Bone marrow (tissue), 2 donors: ENCODE data around the gene SS18L1.

ENCODE experiments used
- DNase-seq, 2 donors: peaks; one replicate each; lab custom pipeline; 2025; lab: John Stamatoyannopoulos, UW

The SS18L1 gene

GRCh38 chr20:62174021-62174804, 30.6 kb downstream of the SS18L1 start:
- DNase-seq, result no peak

- no peak for DNase-seq
Observed at GRCh38 chr20:62174870-62175624, 31.5 kb downstream of the SS18L1 start.

GRCh38 chr20:62175711-62176110, 32.1 kb downstream of the SS18L1 start:
- DNase-seq, result no peak

DNA sequence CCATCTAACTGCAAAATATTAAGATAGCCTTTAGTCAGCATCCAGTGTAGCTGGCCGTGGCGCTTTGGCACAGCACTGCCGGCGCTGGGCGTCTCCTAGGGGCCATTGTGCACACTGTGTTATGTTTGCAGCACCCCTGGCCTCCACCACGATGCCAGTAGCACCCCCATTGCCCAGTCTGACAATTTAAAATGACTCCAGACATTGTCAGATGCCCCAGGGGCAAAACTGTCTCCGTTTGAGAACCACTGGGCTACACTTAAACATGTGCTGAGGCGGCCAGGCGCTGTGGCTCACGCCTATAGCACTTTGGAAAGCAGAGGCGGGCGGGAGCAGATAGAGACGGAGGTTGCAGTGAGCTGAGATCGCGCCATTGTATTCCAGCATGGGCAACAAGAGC, 33.3 kb downstream of the SS18L1 start:
- no peak for DNase-seq

GRCh38 chr20:62177307-62177706, 33.7 kb downstream of the SS18L1 start:
- DNase-seq, result no peak

- no peak for DNase-seq
Observed at GRCh38 chr20:62178316-62179161, 35.0 kb downstream of the SS18L1 start.

GRCh38 chr20:62179162-62179504, 35.6 kb downstream of the SS18L1 start:
- no peak for DNase-seq

GRCh38 chr20:62181808-62182207, 38.2 kb downstream of the SS18L1 start:
- DNase-seq, result no peak

- peak; percentile 86 to 88 for DNase-seq
Observed at GRCh38 chr20:62182469-62183425, 39.2 kb downstream of the SS18L1 start, which contains the start of gene MTG2. Gene MTG2, plus strand, starts transcription at chr20:62183028. Its CDS starts 10,393 bp downstream, at chr20:62193421.

DNA sequence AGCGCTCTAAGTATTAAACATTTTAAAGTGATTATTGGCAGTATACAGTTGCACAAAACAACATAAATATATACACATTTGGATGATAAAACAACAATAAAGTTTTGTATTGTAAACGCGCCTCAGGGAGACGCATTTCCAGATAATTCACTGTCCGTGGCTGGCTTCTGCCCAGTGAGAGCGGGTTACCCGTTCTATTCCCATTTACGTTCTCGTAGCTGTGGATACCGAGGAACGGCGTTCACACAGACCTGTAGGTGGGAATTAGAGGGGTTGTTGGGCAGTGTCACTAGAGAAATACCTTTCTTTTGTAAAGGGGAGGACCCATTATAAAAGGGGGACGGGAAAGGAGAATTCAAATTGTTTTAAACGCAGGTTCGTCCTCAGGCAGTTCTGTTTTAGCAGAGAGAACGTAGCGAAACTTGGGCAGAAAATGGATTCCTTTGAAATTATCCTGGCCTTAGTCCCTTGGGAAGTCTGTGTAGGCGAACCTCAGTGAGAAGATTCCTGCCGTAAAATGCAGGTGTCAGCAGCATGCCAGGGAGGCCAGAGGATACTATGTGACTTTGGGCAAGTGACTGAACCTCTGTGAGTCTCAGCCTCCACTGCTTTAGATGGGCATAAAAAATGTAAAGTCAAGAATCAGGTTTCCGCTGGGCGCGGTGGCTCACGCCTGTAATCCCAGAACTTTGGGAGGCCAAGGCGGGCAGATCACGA, 40.0 kb downstream of the SS18L1 start:
- no peak for DNase-seq

DNA sequence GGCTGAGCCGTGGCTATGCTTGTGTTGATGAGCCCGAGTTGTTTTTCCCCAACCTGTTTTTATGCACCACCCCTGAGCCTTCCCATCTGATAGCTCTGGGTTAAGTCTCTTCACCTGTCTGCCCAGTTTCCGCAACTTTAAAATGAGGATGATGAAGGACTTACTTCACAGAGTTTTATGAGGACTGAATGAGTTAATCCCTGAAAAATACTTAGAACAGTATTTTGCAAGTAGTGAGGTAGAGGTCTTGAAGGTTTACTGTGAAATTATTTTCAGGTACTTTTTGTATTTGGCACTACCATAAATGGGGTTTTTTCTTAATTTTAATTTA, 42.5 kb downstream of the SS18L1 start:
- DNase-seq, result no peak

DNA sequence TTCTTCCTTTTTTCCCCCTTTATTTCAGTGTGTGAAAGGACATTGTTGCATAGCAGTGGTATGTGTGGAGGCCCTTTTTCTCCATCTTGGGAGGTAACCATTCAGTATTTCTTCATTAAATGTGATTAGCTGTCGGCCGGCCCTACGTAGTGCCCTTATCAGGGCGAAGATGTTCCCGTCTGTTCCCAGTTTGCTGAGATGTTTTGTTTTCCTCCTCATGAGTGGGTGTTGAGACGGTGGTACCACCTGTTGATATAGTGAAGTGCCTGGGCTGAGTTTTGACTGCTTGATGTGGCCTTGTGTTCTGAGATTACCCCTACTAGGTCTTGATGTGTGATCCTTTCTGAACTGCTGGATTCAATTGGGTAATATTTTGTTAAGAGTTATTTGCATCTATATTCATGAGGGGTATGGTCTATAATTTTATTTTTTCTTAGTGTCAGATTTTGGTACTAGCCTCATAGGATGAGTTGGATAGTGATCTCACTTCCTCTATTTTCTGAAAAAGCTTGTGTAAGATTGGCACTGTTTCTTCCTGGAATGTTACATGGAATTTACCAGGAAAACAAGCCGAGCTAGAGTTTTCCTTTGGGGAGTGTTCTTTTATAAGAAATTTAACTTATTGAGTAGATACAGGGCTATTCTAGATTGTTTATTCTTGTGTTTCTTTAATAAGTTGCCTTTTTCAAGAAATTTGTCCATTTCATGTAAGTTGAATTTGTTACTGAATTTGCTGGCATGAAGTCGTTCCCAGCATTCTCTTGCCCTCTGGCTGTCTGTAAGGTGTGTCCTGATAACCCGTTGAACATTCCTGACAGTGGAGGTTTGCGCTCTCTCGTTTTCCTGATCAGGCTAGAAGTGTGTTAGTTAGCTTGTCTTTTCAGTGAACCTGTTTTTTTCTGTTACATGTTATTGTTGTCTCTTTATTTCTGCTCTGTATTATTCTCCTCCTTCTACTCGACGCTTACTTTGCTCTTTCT, 43.6 kb downstream of the SS18L1 start:
- no peak for DNase-seq

DNA sequence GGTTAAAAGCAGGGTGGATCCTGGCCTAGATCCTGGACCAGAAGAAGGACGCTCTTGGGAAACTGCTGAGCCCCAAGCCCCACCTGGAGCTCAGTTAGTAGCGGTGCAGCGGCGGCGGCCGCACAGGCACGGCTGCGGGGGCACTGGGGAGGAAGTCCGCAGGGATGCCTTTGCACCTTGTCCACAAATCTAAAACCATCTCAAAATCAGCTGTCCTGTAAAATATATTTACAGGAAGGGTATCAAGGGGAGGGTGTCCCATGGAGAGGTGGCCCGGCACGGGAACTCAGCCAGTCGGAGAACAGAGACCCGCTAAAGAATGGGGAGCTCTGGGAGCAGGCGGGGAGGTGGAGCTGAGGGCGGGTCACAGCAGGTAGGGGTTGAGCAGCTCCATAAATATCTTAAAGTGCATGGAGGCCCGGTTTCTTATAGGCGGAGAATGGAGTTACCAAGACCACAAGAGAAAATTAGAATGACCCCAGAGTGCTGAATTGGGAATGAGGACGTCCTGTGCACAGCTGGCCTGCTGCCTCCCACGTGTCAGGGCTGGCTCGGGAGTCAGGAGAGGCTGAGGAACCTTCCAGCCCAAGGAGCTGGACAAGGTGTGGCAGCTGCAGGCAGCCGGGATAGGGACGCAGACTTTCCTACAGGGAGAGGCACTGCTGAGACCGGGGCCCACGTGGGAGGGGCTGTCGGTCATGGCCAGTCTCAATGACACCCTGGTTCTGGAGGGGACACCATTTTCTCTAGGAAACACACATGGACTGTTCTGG, 47.3 kb downstream of the SS18L1 start:
- no peak for DNase-seq

GRCh38 chr20:62191781-62192559, 48.4 kb downstream of the SS18L1 start:
- no peak for DNase-seq

- DNase-seq, result no peak
Observed at GRCh38 chr20:62192635-62193034, 49.1 kb downstream of the SS18L1 start.

- DNase-seq, result no peak
Observed at GRCh38 chr20:62193079-62194025, 49.8 kb downstream of the SS18L1 start.

GRCh38 chr20:62195075-62195405, 51.5 kb downstream of the SS18L1 start:
- no peak for DNase-seq
